22Rv1 (cell line): Measurements from ENCODE around the gene LNPK.

Experiments
- CTCF ChIP-seq: fragments of 450-650 bp; IDR thresholded peaks from 2 replicates; pipeline ENCODE4 v1.5.1; 2017; ENCODE audit warnings: mild to moderate bottlenecking
- ZFX ChIP-seq: fragments of 450-650 bp; IDR thresholded peaks from 2 replicates; pipeline ENCODE4 v1.6.1; 2017; ENCODE audit warnings: antibody characterized with exemption, borderline replicate concordance

- TF ChIP-seq CTCF (no peak), ZFX (no peak)
These were observed 12.0 kb downstream of the LNPK start for GRCh38 chr2:175990099-175990498.
